HUDEP-2 (cell line): ENCODE measurements around the gene ATN1.

ENCODE experiments used
- DNase-seq, 76 experiments: peaks; one replicate each; lab custom pipeline; 2025; ENCODE audit not compliant: unreplicated experiment in 76 of 76; lab: John Stamatoyannopoulos, UW

Gene ATN1

DNA sequence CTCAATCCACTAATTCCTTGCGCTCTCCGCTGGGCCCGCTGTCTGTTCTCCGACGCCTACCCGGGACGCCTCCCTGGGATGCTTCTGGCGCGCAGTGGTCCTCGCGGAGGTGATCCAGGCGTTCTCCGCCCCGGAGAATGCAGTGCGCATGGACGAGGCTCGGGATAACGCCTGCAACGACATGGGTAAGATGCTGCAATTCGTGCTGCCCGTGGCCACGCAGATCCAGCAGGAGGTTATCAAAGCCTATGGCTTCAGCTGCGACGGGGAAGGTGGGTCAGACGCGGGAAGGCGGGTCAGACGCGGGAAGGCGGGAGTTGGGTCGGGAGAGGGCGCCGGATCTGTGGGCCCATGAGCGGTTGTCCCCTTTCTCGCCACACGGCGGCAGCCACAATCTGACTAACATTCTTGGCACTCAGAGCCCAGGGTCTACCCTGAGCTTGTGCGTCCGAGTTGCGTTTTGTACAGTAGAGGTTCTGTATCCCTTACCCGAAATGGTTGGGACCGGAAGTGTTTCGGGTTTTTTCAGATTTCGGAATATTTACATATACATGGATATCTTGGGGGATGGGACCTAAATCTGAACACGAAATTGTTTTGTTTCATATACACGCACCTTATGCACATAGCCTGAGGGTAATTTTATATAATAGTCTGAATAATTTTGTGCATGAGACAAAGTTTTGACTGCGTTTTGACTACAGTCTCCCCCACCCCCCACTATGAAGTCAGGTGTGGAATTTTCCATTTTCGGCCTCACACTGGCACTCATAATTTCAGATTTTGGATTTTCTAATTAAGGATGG, 16.8 kb downstream of the ATN1 start:
- DNase-seq, result peak in 75 of 76 experiments; percentile 37 to 93 (median 84)

DNA sequence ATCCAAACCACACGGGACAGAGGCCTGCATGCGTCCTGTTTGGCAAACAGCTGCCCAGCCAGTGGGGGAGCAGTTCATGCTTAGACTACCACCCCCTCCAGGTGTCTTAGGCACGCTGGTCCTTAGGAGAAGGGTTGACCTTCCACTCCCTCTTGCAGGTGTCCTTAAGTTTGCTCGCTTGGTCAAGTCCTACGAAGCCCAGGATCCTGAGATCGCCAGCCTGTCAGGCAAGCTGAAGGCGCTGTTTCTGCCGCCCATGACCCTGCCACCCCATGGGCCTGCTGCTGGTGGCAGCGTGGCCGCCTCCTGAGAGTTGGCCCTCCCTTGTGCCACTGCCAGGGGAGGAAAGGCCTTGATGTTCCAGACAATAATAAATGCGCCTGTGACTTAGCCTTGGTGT, 17.9 kb downstream of the ATN1 start:
- DNase-seq, result peak in 1 of 76 experiments; percentile 0

DNA sequence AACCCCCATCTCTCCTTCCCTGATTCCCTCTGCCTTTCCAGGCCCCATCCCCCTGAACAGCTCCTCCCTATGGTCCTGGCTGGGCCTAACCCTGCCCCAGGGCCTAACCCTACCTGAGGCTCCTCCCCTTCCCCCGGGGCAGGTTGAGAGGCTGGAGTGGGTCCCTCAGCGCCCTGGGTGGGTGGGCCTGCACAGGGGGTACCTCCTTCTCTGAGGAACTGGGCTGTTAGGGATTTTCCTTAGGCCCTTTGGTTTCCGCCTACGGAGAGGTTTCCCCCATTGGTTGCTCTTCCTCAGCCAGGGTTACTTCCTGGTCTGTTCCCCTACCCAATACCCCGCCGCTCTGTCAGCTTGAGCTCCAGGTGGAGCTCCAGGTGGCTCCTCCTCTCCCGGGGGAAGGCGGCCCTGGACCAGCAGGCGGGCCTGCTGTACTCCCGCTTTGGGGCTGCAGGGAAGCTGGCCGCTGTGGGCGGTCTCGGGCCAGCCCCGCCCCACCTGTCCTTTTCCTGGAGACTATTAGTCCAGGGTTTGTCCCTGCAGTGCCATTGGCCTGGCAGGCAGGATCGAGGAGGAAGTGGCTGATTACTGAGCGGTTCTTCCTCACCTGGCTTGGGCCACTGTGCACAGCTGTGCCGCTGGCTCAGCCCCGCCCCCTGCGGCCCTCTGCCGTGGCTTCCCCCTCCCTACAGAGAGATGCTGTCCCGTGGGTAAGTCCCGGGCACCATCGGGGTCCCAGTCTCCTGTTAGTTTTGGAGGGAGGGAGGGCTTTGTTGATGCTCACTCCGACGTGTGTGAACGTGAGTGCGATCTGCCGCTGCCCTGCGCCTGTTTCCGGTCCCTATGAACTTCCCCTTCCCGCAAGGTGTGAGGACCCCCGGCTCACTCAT, 18.5 kb downstream of the ATN1 start:
- peak in 4 of 76 experiments; percentile 3 to 39 (median 18) for DNase-seq

DNA sequence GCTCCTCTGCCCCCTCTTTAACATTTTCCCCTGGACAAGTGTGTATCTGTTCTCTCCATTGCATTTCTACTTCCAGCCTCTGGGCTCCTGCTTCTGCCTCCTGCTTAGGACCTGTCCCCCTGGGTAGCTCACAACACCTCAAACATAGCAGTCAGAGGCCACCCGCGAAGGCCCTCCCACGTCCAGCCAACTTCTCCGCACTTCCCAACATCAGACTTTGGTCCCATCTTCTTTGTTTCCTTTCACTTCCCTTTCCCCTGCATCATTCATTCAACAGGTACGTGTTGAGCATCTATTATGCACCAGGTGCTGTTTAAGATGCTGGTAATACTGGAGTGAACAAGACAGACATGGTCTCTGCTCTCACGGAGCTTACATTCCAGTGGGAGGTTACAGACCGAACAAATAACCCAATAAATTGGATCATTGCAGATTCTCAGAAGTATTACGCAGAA, 19.2 kb downstream of the ATN1 start:
- no peak for DNase-seq

DNA sequence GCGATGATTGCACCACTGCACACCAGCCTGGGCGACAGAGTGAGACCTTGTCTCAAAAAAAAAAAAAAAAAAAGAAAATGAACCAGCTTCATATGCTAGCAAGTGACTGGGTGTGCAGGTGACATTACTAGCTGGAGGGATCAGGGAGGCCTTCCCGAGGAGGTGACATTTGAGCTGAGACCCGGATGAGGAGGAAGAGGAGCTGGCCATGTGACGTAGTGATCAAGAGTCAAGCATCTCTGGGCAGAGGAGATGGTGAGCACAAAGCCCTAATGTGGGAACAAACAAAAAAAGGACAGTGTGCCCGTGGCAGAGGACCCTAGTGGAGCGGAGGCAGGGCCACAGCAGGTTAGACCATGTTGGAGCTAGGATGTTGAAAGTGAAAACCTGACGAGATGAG, 19.9 kb downstream of the ATN1 start:
- DNase-seq, result no peak

DNA sequence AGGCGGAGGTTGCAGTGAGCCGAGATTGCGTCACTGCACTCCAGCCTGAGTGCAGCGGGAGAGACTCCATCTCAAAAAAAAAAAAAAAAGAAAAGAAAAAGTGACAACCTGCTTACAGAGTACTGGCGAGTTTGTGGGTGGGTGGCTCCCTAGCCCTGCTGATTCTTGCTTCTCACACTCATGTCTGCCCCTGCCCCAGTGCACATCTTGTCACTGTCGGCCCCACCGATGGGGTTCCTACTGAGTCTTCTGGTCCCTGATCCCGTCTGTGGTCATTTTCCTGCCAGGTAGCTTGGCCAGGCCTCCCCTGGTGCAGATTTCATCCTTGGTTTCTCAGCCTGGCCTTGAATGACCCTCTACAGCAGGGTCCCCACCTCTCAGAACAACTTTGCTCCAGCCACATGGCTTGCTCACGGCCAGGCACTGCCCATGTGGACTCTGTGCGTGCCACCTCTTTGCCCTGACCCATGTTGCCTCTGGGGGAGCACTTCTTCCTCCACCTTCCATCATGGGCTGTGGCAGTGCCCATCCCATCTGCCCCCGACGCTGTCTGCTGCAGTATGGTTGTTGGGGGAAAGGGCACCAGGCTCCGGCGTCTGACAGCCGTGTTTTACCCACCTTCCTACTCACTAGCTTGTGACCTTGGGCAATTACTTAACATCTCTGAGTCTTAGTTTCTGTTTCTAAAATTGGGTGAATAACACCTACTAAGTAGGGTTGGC, 21.3 kb downstream of the ATN1 start:
- DNase-seq, result peak in 7 of 76 experiments; percentile 1 to 22 (median 12)

DNA sequence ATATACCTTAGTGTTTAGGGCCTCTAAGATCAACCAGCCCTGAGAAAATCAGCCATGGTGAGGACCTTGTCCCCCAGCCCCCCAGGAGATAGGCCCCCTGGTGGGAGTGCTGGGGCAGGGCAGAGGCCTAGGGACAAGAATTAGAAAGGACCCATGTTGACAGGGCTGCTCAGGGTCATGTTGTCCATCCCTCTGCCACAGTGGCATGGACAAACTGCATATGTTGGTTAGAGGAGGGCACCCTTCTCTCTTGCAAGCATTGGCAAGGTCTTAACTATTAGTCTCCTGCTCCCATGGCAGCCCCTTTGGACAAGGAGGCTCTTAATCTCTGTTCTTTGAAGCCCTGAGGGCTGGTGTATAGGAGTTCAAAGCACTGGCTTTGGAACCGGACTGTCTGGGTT, 22.6 kb downstream of the ATN1 start:
- peak in 5 of 76 experiments; percentile 11 to 39 (median 25) for DNase-seq

DNA sequence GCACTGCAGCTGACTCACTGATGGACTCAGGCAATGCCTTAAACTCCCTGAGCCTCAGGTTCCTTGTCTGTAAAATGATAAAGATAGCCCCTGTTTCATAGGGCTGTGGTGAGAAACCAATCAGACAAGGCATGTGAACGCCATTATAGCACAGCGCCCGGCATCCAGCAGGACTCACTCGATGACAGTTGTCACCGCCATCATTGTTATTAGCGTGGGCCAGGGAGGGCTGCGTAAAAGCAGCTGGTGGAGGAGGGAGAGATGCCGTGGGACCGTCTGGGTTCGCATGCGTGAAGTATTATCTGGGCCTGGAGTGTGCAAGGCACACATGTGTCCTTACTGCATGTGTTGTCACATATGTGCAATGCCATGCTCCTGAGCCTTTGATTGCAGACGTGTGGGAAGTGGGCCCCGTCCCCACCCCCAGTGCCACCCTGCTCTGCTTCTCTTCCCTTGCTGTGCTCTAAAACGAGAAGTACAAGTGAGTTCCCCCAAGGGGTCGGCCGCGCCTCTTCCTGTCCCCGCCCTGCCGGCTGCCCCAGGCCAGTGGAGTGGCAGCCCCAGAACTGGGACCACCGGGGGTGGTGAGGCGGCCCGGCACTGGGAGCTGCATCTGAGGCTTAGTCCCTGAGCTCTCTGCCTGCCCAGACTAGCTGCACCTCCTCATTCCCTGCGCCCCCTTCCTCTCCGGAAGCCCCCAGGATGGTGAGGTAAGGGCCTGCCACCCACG, 23.2 kb downstream of the ATN1 start, which contains the start of gene PTPN6:
PTPN6 (plus strand) TSS at position 546 of the 730 bp plus-strand sequence; CDS start at position 703, 157 bp downstream.
- DNase-seq, result peak in 11 of 76 experiments; percentile 7 to 43 (median 25)

DNA sequence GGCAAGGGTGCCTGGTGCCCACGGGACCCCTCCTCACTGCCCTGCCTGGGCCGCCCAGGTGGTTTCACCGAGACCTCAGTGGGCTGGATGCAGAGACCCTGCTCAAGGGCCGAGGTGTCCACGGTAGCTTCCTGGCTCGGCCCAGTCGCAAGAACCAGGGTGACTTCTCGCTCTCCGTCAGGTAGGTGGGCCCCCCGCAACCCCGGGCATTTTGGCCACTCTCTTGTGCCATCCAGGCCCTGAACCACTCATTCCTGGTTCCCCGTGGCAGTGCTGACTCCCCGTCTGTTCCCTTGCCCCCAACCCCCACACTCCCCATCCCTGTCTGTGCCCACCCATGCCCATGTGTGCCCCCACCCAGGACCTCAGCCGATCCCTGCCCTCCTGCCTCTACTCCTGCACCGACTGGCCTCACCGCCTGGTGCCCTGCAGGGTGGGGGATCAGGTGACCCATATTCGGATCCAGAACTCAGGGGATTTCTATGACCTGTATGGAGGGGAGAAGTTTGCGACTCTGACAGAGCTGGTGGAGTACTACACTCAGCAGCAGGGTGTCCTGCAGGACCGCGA, 23.9 kb downstream of the ATN1 start:
- peak in 1 of 76 experiments; percentile 44 for DNase-seq

DNA sequence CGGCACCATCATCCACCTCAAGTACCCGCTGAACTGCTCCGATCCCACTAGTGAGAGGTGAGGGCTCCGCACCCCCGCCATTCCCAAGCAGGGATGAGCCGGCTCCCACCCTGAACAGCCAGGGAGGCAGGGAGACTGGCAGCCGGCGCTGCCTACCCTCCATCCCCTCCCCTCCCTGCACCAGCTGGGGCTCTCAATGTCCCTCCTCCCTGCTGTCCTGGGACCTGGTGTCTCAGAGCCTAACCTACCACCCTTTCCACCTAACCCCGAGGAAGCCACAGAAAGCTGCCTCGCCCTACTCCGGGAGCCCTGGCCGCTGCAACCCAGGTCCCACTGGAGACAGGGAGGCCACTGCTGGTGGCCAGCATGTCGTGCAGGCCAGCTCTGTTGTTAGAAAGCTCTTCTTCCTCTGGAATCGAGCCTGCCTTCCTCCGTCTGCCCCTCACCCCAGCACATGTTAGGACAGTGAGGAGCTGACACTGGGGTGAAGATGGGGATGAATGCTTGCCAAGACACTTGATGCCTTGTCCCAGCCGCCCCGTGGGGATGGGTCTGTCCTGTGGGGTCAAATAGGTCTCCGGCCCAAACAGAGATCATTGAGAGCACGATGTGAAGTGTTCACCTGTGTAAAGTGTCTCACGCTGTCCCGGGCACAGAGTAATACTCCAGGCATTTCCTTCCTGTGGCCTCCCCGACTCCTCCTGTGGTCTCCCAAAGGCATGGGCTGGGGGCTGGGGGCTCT, 24.5 kb downstream of the ATN1 start:
- peak in 4 of 76 experiments; percentile 7 to 47 (median 34) for DNase-seq

DNA sequence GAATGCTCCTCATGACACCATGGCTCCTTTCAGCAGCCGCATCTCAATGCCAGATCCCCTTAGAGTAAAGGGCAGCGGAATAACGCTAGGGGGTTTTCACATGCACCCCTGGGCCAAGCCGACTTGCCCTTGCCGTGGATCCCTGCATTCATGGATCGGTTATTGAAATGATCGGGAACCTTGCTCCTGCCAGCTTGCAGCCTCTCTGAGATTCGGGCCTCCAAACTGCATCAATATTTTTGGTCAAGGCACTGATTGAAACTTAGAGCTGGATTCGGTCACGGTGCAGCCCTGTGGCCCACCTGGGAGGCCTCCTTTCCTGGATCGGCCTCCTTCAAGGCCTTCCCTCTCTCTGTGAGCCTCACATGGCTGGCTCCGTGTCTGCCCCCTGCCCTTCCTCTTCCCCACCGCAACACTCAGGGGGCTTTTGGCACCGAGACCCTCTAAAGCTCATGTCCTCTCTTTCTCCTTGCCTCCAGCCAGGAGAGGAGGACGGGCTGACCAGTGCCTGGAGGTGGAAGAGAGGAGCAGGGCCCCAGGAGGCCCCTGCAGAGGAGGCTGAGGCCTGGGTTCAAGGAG, 25.2 kb downstream of the ATN1 start:
- DNase-seq, result peak in 2 of 76 experiments; percentile 18 to 26

DNA sequence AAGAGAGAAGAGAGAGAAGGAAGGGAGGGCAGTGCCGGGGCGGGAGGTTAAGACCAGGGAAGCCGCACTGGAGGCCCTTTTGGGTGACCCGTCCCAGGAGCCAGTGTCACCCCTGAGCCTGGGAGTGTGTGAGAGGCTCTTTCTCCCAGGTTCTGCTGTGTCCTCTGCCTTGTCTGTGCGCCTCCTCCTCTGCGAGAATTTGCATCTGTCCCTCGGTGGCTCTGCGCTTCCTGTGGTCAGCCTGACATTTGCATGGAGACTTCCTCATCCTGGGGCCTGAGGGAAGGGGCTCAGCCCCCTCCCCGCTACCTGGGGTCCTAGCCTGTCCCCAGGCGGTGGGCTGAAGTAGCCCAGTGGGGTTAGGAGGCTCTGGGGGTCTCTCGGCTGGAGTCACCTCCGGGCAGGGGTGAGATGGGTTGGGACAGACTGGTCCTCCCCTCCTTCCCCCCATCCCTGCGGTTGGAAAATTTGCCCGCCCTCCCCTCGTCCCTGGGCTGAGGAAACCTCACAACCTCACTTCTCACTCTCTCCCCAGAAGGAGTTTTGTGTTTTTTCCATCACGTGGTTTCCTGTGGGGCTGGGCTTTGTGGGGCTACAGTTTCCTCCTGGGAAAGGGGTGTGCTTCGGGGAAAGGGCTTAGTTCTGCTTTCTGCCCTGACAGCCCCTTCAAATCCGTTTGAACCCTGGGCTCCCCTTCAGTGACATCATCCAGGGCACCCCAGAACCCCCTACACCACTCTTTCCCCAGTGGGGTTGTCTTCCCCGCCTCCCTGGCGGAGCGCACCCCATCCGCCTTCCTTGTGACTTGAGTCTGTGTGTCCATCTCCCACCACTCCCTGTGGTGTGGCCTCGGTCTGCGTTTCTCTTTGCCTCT, 25.9 kb downstream of the ATN1 start:
- peak in 30 of 76 experiments; percentile 6 to 70 (median 34) for DNase-seq

DNA sequence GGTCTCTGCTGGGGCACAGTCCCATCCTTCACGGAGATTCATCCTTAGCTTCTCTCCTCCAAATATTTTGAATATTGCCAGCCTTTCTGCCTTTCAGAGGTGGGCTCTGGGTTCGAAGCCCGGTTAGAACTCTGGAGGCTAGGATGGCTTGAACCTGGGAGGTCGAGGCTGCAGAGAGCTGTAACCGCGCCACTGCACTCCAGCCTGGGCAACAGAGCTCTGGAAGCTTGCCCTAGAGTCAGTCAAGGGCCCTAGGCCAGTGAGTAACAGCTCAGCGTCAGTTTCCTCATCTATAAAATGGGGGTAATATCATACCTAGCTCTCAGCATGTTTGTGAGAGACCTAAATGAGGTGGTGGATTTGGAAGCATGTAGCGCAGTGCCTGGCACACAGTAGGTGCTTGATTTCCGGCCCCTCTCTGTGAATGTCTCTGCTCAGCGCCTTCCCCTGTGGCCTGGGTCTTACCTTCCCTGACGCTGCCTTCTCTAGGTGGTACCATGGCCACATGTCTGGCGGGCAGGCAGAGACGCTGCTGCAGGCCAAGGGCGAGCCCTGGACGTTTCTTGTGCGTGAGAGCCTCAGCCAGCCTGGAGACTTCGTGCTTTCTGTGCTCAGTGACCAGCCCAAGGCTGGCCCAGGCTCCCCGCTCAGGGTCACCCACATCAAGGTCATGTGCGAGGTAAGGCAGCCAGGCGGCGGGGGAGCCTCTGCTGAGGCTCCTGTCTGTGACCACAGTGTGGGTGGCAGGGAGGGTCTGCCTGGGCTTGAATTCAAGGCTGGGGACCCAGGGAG, 26.8 kb downstream of the ATN1 start:
- DNase-seq, result no peak

DNA sequence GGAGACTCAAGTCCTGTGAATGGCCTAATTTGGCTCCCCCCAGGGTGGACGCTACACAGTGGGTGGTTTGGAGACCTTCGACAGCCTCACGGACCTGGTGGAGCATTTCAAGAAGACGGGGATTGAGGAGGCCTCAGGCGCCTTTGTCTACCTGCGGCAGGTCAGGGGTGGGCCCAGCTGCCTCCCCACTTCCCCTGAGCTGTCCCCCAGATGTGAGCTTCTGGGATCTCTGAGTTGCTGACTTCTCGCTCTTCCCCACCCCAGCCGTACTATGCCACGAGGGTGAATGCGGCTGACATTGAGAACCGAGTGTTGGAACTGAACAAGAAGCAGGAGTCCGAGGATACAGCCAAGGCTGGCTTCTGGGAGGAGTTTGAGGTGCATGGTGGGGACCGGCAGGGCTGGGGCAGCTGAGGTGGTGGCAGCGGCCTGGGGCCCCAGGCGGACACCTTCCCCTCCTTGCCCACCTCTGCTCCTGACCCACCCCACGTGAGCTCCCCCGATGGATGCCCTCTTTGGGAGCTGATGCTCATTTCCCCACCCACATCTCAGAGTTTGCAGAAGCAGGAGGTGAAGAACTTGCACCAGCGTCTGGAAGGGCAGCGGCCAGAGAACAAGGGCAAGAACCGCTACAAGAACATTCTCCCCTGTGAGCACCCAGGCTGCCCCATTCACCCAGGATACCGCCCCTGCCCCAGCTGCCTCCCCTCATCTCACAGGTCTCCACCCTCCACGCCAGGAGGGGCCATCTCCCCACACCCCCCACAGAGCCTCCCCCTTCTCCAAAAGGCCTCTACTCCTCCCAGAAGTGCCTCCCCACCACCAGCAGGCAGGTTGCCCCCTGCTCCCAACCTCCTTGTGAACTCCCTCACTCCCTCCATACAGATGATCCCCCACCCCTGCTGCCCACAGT, 27.6 kb downstream of the ATN1 start:
- no peak for DNase-seq

DNA sequence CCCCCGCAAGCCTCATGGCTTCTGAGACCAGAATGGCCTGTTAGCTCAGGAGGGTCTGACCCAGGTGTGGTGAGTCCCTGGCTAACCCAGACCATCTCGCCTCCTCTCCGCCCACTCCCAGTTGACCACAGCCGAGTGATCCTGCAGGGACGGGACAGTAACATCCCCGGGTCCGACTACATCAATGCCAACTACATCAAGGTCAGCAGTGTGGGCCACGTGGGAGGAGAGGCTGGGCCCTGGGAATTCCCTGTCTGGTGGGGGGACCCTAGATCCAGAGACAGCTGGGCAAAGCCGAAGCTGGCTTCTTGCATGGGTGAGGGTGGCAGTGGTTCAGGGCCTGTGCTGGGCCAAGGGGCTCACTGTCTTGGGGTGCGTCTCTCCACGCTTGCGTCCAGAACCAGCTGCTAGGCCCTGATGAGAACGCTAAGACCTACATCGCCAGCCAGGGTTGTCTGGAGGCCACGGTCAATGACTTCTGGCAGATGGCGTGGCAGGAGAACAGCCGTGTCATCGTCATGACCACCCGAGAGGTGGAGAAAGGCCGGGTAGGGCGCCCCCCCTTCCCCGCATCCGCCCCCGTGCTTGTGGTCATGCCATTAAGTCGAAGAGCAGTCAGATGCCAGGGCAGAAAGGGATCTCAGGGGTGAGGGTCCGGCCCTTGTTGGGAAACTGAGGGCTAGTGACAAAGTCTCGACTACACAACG, 28.4 kb downstream of the ATN1 start:
- no peak for DNase-seq
